Stomach (tissue), 9 donors: ENCODE data around the gene ALPP. TPM values are rescaled to one million over a fixed set of nuclear protein-coding genes. Genes with fewer than 3 reads are reported as not detected.

ENCODE experiments used
- DNase-seq, 2 donors: peaks; one replicate each; pipeline versions ENCODE4 v3.0.0 to v3.0.0-alpha.2; 2013 to 2019
- H3K27ac ChIP-seq, 5 donors: fragments of 200-600 bp in 4 of 5; sonication (generic) in 4 of 5; one replicate each; pipeline ENCODE4 v1.5.1; 2013 to 2019; ENCODE audit warnings: mild to moderate bottlenecking in 1 of 5, moderate library complexity in 1 of 5
- H3K27me3 ChIP-seq, 3 donors: fragments of 200-600 bp; sonication (generic); one replicate each; pipeline ENCODE4 v1.5.1; 2017 to 2019; ENCODE audit warnings: mixed run types in 1 of 3
- H3K36me3 ChIP-seq, 4 donors: fragments of 200-600 bp; sonication (generic); 1 replicate in 3 of 4; 2 replicates in 1 of 4; pipeline ENCODE4 v1.5.1; 2016 to 2019
- H3K4me1 ChIP-seq, 4 donors: fragments of 200-600 bp; sonication (generic); one replicate each; pipeline ENCODE4 v1.5.1; 2016 to 2019
- H3K4me3 ChIP-seq, 4 donors: fragments of 200-600 bp; sonication (generic) in 3 of 4; one replicate each; pipeline ENCODE4 v1.5.1; 2016 to 2019; ENCODE audit warnings: mild to moderate bottlenecking in 1 of 4
- H3K9me3 ChIP-seq, 4 donors: fragments of 200-600 bp; sonication (generic); one replicate each; pipeline ENCODE4 v1.5.1; 2016 to 2019
- CTCF ChIP-seq, 7 experiments: fragments of 450-650 bp in 4 of 7; fragments of 200-600 bp in 3 of 7; sonication (generic) in 3 of 7; IDR thresholded peaks; one replicate each; pipeline ENCODE4 v1.5.1; 2016 to 2019; ENCODE audit warnings: antibody characterized with exemption in 7 of 7, control low read depth in 2 of 7, mild to moderate bottlenecking in 1 of 7
- EP300 ChIP-seq: sonication (generic); formaldehyde crosslinking; IDR thresholded peaks from one replicate; pipeline ENCODE4 v1.6.1; 2017; ENCODE audit warnings: antibody characterized with exemption
- POLR2A ChIP-seq, 4 donors: fragments of 450-650 bp; IDR thresholded peaks; one replicate each; pipeline ENCODE4 v1.6.1; 2016; ENCODE audit warnings: antibody characterized with exemption in 4 of 4, control low read depth in 2 of 4, mild to moderate bottlenecking in 1 of 4, moderate library complexity in 1 of 4
- POLR2AphosphoS5 ChIP-seq, 3 donors: sonication (generic); formaldehyde crosslinking; IDR thresholded peaks; one replicate each; pipeline ENCODE4 v1.6.1; 2016; ENCODE audit warnings: antibody characterized with exemption in 3 of 3
- WGBS, 5 donors: extraction: QIAGEN DNeasy Blood & Tissue Kit in 3 of 5; methylation state at CpG; one replicate each; pipeline versions ENCODE4 v1.1.5 to v1.1.7; 2013 to 2018; 5-methylcytosine and 5-hydroxymethylcytosine counted together
- intact Hi-C: fragments of 100-400 bp; cut with DNase I; formaldehyde crosslinking; loops from one replicate; pipeline ENCODE4 v1.15.1; 2023; ENCODE audit warnings: low total_unique reads
- polyA plus RNA-seq, 3 donors: library from polyadenylated mRNA; stranded (reverse); fragments of 200-250 nt; gene quantifications; one replicate each; pipeline ENCODE4 v1.2.3, GENCODE V29; 2013
- total RNA-seq, 5 donors: library from RNA; depleted of rRNA; stranded (reverse); fragments of >200 nt; gene quantifications; one replicate each; pipeline versions ENCODE4 v1.1.0 to v1.2.3, GENCODE V29; 2014 to 2016
- donor health status: healthy with polysubstance abuse.
- donor health status: Bipolar disorder and iron deficiency.
- donor health status: healthy.

Gene ALPP
- total and polyA plus RNA-seq, 8 donors = not detected

GRCh38 chr2:232338759-232339106, 39.8 kb upstream of the ALPP start:
- TF ChIP-seq CTCF (IDR thresholded peaks at IDR 0.05) (no peak), POLR2A (IDR thresholded peaks at IDR 0.05) (no peak), EP300 (no peak), POLR2AphosphoS5 (IDR thresholded peaks at IDR 0.05) (no peak)
- no peak for DNase-seq

GRCh38 chr2:232339121-232340081, 39.1 kb upstream of the ALPP start:
- H3K4me3 ChIP-seq = no peak overlapping the region

More at GRCh38 chr2:232338759-232339106, 39.8 kb upstream of the ALPP start:
- Histone ChIP-seq H3K4me1 (no peaks in the 10 kb centered on the region), H3K27me3 (no peaks in the 10 kb centered on the region), H3K4me3 (no peak overlapping the region), H3K36me3 (peaks cover 0 to 52% (median 29%) of the 10 kb centered on the region in 4 donors), H3K27ac (no peak overlapping the region), H3K9me3 (peaks cover 0 to 3% (median 0%) of the 10 kb centered on the region in 4 donors)
- WGBS, 5 donors = 90 to 94% (median 92%) methylated on average over 6 to 7 of the region's 7 CpGs
- intact Hi-C loops = no loop called here

GRCh38 chr2:232340171-232340935, 38.2 kb upstream of the ALPP start:
- peaks cover 0 to 6% (median 0%) of the 10 kb centered on the region in 4 donors for H3K9me3 ChIP-seq
- H3K27me3 ChIP-seq = no peaks in the 10 kb centered on the region
- DNase-seq = no peak
- no peak overlapping the region for H3K27ac ChIP-seq
- H3K36me3 ChIP-seq = peaks cover 0 to 36% (median 19%) of the 10 kb centered on the region in 4 donors
- no peak for TF ChIP-seq POLR2AphosphoS5 (IDR thresholded peaks at IDR 0.05)
- TF ChIP-seq EP300 = no peak
- TF ChIP-seq CTCF (IDR thresholded peaks at IDR 0.05) = no peak
- no peak for TF ChIP-seq POLR2A (IDR thresholded peaks at IDR 0.05)
- H3K4me1 ChIP-seq = no peaks in the 10 kb centered on the region
- no peak overlapping the region for H3K4me3 ChIP-seq
- 89 to 93% (median 92%) methylated on average over 13 to 14 of the region's 14 CpGs for WGBS, 5 donors
- intact Hi-C loops = no loop called here

More at GRCh38 chr2:232339121-232340081, 39.1 kb upstream of the ALPP start:
- 84 to 91% (median 89%) methylated on average over 23 of the region's 23 CpGs for WGBS, 5 donors
- H3K27me3 ChIP-seq = no peaks in the 10 kb centered on the region
- no peak overlapping the region for H3K27ac ChIP-seq
- no peak for TF ChIP-seq EP300
- intact Hi-C loops = no loop called here
- peaks cover 0 to 45% (median 22%) of the 10 kb centered on the region in 4 donors for H3K36me3 ChIP-seq
- no peaks in the 10 kb centered on the region for H3K4me1 ChIP-seq
- peaks cover 0 to 3% (median 0%) of the 10 kb centered on the region in 4 donors for H3K9me3 ChIP-seq
- no peak for DNase-seq

GRCh38 chr2:232341061-232341738, 37.4 kb upstream of the ALPP start:
- Histone ChIP-seq H3K27me3 (no peaks in the 10 kb centered on the region), H3K4me3 (no peak overlapping the region), H3K27ac (no peak overlapping the region), H3K36me3 (peaks cover 0 to 27% (median 12%) of the 10 kb centered on the region in 4 donors), H3K4me1 (no peaks in the 10 kb centered on the region), H3K9me3 (peaks cover 0 to 6% (median 0%) of the 10 kb centered on the region in 4 donors)
- DNase-seq = no peak
- intact Hi-C loops = no loop called here
- TF ChIP-seq POLR2AphosphoS5 (IDR thresholded peaks at IDR 0.05) = no peak
- no peak for TF ChIP-seq POLR2A (IDR thresholded peaks at IDR 0.05)
- no peak for TF ChIP-seq CTCF (IDR thresholded peaks at IDR 0.05)
- TF ChIP-seq EP300 = no peak
- 87 to 89% (median 89%) methylated on average over 17 of the region's 17 CpGs for WGBS, 5 donors
